Stimulated activated CD8-positive, alpha-beta memory T cell treated with anti-CD3 and anti-CD28 coated beads, Interleukin-12 subunit alpha, Interleukin-12 subunit beta, amount 100 ng/mL, for 4 hours (primary cell): ENCODE measurements around the gene TSPAN31.

Source experiments
- DNase-seq: peaks from one replicate; pipeline ENCODE4 v3.0.0-alpha.2; 2020; ENCODE audit warnings: low read depth

The TSPAN31 gene

DNA sequence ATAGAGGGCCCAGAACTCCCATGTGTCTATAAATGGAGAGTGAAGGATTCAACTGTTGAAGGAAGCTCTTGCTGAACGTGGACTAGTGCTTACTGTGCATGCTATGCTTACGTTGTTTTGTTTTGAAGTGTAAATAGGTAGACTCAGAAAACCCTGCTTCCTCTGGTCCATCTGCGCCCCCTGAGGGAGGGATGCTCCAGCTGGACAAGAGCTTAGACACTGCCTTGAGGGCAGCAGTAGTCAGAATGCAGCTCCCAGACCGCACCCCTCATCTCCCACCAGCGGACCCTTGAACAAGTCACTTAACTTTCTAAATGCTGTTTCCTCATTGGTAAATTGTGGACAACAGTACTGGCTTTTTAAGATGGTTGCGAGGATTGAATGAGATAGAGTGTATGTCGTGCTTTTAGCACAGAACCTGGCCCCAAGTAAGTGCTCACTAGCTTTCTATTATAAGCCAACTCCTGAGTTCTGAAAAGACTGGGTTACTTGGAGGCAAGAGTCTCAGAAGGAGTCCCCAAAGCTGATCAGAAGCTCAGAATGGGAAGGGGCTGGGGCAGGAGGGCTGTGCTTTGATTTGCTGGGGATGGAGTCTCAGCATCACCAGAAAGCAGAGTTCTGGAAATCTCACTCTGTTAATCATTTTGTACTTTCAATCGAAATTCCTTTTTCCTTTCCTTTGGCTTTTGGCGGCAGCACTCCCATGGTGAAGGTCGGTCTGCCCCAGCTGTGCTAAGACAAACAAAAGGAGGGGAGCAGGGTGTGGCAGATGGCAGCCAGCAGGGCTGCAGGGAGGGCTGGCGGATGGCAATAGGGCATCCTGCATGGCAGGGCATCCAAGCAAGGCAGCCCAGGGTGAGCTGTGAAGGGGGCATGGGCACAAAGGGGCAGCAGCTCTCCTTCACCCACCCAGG is 21.9 kb upstream of the TSPAN31 start:
- DNase-seq: no peak

DNA sequence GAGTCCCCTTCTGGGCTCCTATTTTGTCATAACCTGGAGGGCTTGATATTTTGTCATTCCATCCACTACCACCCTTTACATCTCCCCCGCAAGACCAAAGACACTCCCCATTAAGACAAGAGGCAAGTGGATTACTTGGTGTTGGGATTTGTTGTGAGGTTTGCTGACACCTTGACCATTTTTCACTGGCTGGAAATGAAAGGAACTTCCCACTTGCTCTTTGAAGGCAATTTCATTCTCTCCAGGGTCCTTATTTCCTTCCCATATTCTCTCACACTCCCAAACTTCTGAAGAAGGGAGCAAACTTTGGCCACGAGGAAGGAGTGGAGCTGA is 21.2 kb upstream of the TSPAN31 start:
- no peak for DNase-seq

DNA sequence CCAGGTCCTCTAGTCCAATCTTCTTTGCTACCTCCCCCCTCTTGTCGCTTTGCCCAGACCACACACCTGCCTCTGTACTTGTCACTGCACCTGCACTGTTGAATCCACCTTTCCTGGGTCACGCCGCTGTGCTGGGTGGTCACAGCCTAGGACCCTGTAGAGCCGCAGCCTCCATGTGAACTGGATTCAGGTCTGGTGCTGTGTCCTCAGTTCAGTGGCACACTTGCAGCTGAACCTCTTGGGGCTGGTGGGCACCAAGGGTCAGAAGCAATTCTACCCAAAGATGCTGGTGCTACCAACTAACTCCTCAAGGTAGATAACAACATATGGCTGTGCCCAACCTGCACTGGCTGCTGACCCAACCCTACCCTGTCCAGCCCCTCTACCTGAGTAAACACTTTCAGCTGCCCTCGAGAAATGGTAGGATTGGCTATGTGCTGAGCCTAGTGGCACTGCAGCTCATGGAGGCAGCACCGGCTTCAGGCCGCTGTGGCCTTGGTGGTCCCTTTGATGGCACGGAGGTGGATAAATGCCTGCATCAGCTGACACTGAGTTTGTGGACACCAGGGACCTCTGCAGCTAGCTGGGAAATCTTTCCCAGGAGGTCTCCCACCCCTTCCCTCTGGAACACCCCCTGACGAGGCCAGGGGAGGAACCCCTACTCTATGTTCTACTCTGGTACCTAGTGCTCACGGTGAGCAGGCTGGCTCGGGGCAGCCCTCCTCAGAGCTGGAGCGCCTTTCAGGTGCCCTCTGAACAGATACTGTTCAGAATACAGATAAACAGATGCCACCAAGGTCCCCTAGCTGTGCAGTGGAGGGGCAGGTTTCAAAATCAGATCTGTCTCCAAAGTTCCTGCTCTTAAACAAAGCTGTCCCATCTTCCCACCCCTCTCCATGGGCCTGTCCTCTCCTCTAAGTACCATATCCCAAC is 20.6 kb upstream of the TSPAN31 start:
- no peak for DNase-seq

DNA sequence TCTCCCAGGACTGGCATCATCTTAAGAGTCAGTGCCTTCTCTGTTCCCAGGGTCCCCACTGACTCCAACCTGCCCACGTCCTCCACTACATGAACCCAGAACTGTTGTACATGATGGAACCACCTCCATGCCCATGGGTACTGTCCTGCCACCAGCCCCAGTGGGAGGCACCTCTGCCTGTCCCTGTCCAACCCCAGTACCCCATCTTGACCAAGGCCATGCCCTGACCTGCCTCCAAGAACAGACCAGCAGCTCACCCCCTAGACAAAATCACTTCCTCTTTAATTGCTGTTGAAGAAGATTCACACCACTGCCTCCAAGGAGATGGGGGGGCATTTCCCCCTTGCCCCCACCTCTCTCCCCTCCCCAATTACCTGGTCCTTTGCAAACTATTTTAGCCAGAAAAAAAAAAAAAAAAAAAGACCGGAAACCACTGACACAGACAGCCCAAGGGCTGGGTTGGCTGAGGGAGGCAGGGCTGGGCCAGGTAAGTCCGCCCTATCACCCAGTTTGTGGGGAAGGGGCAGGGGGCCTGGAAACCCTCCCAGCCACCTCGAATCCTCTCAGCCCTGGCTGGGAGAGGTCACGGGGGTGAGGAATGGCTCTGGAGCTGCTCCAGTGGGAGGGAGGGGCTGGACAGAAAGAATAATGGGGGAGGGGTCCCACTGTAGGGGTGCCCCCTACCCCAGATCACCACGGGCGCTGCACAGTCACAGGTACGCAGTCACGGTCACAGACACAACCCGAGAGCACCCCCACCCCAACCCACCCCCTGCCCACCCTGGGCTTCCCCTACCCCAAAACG is 19.7 kb upstream of the TSPAN31 start:
- DNase-seq: no peak

DNA sequence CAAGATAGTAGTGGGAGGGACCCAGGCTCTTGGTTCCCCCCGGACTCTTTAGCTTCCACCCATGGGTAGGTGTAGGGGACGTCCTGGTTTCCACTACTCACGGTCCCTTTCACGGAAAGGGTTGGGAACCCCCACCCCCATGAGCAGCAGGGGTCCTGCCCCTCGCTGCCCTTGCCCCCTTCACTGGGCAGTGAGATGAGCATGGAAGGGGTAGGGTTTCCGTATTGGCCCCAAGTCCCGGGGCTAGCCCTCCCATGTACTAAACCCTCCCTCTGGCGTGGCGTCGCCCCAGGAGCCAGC is 19.0 kb upstream of the TSPAN31 start:
- DNase-seq: no peak

DNA sequence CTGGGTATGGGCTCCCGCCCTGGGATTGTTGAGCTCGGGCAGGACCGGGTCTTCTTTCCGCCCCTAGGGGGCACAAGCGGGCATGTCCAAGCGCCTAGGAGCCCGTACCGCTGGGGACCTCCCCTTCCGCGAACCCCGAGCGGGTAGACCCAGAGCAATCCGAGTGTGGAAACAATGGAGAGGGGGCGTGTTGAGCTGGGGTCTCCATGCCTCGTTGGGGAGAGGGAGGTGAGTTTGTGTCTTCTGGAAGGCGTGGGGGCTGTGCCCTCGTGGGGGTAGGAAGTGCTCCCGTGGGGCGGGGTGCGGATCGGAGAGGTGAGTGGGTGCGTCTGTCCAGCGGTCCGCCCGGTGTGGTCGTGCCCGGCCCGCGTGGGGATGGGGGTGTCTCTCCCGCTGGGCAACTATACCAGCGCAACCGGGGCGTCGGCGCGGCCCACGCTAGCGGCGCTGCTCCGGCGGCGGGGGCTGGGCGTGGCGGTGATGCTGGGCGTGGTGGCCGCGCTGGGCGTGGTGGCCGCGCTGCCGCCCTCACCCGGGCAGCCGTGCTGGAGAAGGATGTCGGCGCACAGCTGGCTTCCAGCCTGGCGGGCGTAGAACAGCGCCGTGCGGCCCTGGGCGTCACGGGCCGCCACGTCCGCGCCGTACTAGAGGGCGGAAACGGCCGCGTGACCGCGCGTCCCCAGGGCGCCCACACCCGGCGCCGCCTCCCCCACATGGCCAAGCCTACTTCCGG is 18.5 kb upstream of the TSPAN31 start:
- no peak for DNase-seq

DNA sequence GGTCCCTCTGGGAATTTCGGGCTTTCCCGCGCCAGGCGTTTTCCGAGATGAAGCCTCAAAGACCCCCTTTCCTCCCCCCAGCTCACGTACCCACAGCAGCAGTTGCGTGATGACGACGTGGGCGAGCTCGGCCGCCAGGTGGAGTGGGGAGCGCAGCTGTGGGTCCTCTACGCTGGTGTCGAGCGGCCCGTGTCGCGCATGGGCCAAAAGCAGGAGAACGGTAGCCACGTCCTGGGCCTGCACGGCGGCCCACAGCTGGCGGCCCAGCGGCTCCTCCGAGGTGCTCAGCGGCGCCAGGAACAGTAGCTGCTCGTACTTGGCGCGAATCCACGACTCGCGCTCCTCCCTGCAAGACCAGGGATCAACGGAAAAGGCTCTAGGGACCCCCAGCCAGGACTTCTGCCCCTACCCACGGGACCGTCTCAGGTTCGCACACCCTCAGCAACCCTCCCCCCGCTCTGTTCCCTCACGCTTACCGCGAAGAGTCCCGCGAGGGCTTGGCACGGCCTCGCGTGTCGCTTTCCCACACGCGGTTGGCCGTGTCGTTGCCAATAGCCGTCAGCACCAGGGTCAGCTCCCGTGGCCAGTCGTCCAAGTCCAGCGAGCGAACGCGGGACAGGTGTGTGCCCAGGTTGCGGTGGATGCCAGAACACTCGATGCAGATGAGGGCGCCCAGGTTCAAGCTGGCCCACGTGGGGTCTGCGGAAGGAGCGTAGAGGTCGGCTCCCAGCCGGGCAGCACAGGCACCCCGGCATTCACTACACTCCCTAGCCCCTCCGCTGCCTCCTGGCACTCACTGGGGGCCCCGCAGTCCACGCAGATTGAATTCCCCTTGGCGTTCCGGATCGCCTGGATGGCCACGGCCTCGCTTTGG is 17.7 kb upstream of the TSPAN31 start:
- DNase-seq: no peak

DNA sequence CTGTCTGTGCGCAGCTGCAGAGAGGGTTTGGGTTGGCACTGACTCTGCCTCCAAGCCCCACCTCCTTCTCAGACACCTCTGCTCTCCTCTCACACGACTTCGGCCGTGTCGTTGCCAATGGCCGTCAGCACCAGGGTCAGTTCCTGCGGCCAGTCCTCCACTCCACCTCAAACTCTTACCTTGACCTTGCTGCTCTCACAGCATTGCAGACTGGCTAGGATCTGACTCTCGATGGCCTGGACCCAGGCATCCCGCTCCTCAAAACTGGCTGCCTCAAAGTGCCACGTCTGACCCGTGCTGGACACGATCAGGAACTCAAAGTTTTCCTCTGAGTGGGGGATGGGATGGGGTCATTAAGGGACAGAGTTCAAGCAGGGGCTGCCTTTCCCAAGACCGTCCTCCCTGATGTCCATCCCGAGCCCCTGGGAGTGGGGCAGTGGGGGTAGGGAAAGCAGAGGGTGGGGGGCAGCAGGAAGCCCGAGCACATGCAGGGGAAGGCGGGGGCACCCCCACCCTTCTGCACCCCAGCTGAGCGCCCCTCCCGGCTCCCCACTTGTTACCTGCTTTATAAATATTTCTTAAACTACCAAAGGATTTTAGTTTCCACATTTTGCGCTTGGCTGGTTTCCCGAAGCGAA is 17.0 kb upstream of the TSPAN31 start:
- no peak for DNase-seq

DNA sequence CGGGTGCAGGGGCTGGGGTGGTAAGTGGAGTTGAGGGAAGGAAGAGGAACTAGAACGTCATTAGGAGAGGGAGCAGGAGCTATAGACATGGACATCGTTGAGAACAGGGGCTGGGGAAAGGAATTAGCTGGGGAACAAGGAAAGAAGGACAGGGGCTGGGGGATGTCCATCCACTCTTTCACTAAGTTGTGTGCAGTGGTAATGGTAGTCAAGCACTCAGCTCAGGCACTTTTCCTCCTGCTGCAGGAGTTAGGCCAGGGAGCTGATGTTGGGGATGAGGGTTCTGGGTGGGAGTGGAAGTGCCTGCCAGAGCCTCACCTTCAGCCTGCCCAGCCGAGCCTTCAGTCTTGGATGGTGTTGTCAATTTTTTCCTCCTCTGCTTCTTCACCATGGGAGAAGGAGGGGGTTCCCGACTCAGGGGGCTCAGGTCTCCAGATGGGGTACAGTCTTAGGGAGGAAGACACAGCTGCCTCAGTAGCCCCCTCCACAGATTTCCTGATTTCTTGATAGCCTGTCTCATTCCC is 15.5 kb upstream of the TSPAN31 start:
- no peak for DNase-seq

DNA sequence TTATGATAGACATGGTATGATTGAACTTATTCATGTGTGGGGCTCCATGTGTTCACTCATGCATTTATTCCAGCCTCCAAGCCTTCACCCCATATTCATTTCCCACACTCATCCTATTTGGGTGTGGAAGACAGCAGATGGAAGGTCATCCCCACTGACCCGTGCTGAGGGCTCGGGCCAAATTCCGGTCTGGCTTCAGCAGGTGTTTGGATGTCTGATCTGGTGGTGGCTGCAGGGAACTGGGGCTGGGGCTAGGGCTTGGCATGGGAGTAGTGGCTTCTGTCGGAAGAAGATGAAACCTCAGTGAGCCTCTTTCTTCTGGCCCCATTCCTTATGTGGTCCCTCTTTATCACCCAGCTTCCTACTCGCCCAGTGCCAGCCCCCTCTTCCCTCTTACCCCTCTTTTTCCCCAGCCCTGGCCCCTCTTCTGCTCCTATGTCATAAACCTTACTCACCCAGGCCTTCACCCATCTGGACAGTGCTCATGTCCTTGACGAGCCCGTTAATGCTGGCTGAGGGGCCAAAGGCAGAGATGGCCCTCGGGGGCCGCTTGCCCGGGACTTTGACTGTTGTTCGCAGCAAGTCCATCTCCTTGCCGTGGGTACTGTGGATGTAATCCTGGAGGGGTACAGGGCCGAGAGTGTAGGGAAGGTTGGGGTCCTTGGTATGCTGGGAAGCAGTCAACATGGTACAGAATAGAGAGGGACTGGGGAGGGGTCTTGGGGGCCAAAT is 14.3 kb upstream of the TSPAN31 start:
- DNase-seq: no peak

DNA sequence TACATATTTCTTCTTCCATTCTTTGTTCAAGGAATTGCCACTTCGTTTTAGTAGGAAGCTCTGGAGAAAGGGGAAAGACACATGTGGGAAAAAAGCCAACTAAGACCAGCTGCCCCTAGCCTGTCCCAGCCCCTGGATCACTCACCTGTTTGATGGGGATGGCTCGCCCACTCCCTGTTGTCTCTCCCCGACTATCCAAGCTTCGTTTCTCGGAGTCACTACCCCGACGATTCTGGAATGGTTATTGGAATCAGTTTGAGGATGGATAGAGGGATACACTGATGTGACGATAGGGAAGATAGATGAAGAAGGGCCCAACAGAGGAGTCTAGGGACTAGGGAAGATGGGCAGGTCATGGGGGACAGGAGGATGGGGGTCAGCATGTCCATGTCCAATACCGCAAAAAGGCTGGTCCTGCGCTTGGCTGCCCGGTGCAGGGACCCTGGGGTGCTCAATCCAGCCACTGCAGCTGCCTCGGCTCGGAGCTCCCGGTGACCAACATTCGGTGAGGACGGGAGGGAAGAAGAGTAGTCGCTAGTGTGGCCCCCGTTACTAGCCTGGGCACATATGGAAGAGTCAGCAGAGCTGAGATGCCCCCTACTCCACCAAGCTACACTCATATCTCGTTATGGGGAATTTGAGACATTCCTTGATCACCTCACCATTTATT is 13.3 kb upstream of the TSPAN31 start:
- DNase-seq: no peak

DNA sequence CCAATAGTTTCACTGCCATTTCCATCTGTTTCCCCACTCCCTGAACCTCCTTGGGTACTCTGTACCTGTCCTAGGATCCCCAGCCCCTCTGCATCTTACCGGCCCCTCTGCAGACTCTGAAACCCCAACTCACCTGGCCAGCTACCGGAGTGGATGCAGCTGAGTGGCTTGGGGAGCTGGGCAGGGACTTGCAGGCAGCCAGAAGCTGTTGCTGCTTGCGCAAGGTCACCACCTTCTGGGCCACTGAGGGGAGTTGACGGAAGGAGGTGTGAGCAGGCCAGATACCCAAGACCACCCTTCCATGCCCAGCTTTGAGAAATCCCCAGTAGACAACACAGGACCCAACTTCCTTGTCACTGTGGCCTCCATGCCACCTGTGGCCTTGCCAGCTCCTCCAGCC is 12.6 kb upstream of the TSPAN31 start:
- no peak for DNase-seq

DNA sequence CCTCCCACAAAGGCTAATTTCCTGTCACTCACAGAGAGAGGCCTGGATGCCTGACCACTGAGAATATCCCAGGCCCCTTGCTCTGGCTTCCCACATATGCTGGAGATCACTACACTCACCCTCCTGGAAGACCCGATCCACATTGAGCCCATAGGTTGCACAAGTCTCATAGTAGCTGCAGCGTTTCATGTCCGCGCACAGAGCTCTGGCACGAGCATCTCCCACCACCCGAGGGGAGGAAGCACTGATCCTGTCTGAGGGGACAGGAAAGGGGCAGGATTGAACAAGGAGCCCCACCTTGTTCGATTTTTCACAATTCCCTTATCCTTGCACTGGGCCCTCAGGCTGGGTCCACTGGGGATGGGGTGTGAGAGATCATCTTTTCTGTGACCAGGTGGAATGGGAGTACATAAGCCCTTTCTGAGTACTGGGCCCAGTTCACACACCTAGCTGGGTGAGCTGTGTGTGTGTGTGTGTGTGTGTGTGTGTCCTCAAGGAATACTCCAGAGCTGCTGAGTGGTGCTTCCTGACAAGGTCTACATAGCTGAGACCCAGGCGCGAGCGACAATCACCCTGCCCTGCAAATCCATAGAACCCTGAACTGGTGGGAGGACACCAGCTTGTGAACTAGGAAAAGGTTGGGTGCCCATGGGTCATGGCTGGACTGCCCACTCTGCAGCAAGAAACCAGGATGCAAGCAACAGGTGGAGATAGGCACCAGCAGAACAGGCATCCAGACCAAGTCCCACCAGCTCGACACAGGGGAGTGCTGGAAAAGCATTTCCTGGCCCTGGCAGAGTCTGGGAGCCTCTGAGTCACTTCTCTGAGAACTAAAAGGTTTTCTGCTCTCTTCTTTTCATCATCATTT is 11.9 kb upstream of the TSPAN31 start:
- no peak for DNase-seq

DNA sequence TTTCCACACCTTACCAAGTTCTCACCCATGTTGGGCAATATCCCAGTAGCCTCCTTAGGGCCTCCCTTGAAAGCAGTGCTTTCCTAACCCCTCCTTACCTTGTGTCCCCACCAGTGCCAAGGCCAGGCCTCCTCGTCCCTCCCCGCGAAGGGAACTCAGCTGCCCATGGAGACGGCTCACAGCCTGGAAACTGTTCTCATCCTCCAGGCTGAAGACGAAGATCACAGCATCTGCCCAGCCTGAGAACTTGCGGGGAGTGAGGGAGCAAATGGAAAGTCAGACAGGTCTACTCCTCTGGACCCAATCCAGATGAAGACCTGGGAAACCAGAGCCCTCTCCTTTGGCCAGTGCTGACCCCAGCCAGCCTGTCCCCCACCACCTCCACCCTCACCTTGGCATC is 10.9 kb upstream of the TSPAN31 start:
- no peak for DNase-seq

DNA sequence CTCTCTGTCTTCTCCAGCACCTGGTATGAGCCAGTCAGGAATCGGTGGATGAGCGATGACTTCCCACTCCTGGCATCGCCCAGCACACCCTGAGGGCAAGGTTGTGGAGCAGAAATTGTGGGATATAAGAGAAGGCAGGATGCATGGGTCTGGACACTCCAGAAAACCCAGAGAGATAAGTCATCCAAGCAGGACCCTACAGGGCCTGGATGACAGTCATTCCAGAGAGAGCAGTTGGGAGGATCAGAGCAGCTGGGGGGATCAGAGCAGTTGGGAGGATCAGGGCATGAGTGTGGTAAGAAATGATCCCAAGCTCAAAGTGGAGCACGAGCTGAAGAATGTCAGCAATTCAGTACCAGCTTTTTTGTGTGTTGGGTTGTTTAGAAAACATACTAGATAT is 10.2 kb upstream of the TSPAN31 start:
- DNase-seq: no peak

DNA sequence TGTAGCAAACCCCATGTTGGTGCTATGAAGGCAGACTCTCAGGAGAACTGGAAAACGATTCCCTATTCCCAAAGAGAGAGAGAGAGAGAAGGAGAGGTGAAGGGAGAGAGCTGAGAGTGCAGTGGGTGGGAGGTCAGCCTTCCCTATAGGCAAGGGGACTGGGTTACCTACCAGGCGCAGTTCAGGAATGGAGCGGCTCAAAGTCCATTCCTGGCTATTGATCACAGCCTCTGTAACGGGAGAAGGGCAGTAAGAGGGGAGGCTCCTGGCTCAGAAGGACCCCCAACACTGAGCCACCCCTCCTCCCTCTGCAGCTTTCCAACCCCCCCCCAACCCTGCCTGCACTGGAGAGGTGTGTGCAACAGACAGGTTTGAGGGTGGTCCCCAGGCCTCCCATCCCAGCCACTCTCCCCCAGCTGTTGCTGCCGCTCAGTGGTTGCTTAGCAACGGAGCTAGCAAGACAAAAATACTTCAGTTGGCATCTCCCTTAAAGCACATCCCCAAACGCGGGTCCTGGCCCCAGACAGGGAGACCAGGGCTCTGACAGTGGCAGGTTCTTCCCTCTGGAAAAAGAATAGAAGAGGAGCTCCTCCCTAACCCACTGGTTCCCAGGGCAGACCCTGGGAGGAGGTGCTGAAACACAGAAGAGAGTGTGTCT is 9.5 kb upstream of the TSPAN31 start:
- DNase-seq: no peak
